BJ (cell line): Measurements from ENCODE around the gene TBCB. TPM values are rescaled to one million over a fixed set of nuclear protein-coding genes. Genes with fewer than 3 reads are reported as not detected.
A peak's percentile ranks its signal among the peaks of the same experiment; 100 is the strongest.

ENCODE experiments used
- CTCF ChIA-PET: fragments of 350-600 bp; formaldehyde crosslinking; extraction: SDS; loops from one replicate; lab custom pipeline; 2021; ENCODE audit warnings: antibody characterized with exemption, inconsistent platforms; lab: Yijun Ruan, JAX
- POLR2A ChIA-PET: fragments of 300-600 bp; sonication (Branson Sonifier 250); formaldehyde crosslinking; extraction: SDS; loops from one replicate; lab custom pipeline; 2021; ENCODE audit warnings: antibody characterized with exemption; lab: Charles Lee
- DNase-seq: peaks from one replicate; pipeline ENCODE4 v3.0.0-alpha.2; 2011; ENCODE audit warnings: low read depth
- H3K27me3 ChIP-seq: 2 replicates; pipeline ENCODE4 v1.6.0; 2011; ENCODE audit warnings: low read length; ENCODE audit not compliant: control insufficient read depth, insufficient read depth
- H3K36me3 ChIP-seq: 2 replicates; pipeline ENCODE4 v1.5.1; 2011; ENCODE audit warnings: low read length; ENCODE audit not compliant: control insufficient read depth, insufficient read depth
- H3K4me3 ChIP-seq: 2 replicates; pipeline ENCODE4 v1.5.1; 2011; ENCODE audit warnings: low read depth, mild to moderate bottlenecking, control low read depth, low read length
- polyA plus RNA-seq: library from polyadenylated mRNA; depleted of rRNA; stranded (reverse); fragments of >200 nt; gene quantifications from 2 replicates; pipeline ENCODE4 v1.2.3, GENCODE V29; 2011
- TF ChIP-seq, protein P1 (sequence below): IDR thresholded peaks from 2 replicates; pipeline ENCODE4 v1.5.1; 2011; ENCODE audit warnings: low read depth, mild to moderate bottlenecking, control low read depth, inconsistent platforms, low read length, moderate library complexity; ENCODE audit not compliant: insufficient read depth

Gene TBCB
- polyA plus RNA-seq, 1 experiment: 251 TPM

DNA sequence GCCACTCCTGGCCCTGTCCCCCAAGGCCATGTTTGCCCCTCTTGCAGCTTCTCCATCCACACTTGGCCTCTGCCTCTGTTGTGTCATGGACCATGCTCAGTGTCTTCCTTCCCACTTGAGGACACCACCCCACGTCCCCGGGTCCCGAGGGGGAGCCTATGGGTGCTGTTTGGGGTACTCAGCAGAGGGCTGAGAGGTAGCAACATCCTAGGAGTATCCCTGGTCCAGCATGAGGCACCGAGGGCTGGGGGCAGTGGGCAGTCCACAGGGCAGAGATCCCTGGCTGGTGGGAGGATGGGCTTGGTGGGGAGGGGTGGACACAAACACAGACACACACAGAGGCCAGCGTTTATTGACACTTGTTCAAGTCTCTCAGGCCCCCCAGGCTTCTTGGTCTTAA, 35.3 kb downstream of the TBCB start:
- no peak overlapping the region for H3K4me3 ChIP-seq
- no peak for DNase-seq
- no peaks in the 10 kb centered on the region for H3K27me3 ChIP-seq
- H3K36me3 ChIP-seq: peaks cover 22% of the 10 kb centered on the region
- CTCF ChIA-PET: interaction anchor here (1.1 to 2.6 kb wide), 3 partner anchors 10 to 23 kb away, joined by 3 to 14 read pairs (median 8); no protein-coding TSS in a partner anchor
- POLR2A ChIA-PET: interaction anchor here (0.7 to 0.9 kb wide), 2 partner anchors 23 to 64 kb away, joined by 3 read pairs; partner anchors contain the start of genes ZNF146 and ZNF565
- TF ChIP-seq, protein P1, sequence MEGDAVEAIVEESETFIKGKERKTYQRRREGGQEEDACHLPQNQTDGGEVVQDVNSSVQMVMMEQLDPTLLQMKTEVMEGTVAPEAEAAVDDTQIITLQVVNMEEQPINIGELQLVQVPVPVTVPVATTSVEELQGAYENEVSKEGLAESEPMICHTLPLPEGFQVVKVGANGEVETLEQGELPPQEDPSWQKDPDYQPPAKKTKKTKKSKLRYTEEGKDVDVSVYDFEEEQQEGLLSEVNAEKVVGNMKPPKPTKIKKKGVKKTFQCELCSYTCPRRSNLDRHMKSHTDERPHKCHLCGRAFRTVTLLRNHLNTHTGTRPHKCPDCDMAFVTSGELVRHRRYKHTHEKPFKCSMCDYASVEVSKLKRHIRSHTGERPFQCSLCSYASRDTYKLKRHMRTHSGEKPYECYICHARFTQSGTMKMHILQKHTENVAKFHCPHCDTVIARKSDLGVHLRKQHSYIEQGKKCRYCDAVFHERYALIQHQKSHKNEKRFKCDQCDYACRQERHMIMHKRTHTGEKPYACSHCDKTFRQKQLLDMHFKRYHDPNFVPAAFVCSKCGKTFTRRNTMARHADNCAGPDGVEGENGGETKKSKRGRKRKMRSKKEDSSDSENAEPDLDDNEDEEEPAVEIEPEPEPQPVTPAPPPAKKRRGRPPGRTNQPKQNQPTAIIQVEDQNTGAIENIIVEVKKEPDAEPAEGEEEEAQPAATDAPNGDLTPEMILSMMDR: no peak

DNA sequence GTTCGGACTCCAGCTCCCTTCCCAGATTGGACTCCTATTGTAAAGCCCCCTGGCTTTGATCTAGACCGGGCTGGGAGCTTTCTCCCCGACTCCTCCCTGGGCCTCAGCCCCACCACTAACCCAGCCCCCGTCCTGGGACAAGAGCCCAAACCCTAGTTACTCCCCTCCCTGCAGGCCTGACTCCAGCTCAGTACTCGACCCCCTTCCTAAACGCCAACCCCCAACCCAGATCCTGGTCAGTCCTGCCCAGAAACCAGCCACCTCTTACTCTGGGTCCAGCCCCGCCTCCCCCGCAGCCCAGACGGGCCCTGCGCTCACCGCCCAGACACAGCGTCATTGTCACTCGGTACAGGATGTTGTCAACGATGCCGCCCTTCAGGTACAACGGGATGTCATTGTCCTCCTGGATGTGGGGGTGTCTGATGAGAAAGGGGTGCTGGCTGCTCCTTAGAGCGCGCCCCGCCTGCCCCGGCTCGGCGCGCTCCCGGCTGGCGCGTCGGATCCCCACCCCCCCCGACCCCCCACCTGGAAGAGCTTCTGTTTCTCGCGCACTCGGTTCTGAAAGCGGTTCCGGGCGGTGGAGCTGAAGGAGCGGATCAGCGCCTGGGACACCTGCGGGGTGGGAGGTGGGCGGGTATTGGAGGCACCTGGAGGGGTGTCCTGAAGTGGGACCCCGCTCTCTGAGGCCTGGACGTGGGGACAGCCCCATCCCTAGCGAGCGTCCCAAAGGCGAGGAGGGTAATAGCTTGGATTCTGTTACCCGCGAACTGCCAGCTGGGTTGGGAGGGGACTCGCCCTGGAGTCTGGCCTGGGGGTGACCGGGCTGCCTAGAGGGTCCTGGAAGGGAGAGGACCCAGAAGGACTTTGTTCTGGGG, 36.1 kb downstream of the TBCB start:
- Histone ChIP-seq H3K36me3 (peaks cover 14% of the 10 kb centered on the region), H3K4me3 (peak overlapping the region; percentile 46), H3K27me3 (no peaks in the 10 kb centered on the region)
- DNase-seq: no peak
- ChIA-PET CTCF (interaction anchor here (0.6 to 2.6 kb wide), 5 partner anchors 11 to 34 kb away, joined by 3 to 14 read pairs (median 3); no protein-coding TSS in a partner anchor), POLR2A (interaction anchor here (0.6 to 0.9 kb wide), 4 partner anchors 24 to 114 kb away, joined by 3 to 7 read pairs (median 3); partner anchors contain the start of genes POLR2I, ZNF146 and ZNF565)
- TF ChIP-seq, protein P1: no peak

DNA sequence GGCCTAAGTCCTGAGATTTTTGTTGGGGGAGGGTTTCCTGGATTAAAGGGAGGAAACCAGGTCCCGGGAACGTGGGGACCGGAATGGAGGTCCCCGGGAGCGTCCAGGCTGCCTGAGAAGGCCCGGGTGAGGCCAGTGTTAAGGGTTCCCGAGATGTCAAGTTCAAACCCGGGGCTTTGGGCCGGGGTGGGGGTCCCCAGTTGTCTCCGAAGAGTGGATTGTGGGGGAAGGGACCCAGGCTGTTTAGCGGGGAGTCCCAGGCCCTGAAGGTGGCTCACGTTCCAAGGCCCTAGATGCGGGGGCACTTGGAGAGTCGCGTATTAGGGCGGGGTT, 36.7 kb downstream of the TBCB start:
- no peak for DNase-seq
- H3K36me3 ChIP-seq: peaks cover 11% of the 10 kb centered on the region
- TF ChIP-seq, protein P1: no peak
- ChIA-PET CTCF (interaction anchor here (2.0 to 2.6 kb wide), 2 partner anchors 17 to 24 kb away, joined by 8 to 14 read pairs; no protein-coding TSS in a partner anchor), POLR2A (interaction anchor here (0.6 kb wide), 1 partner anchor 37 kb away, joined by 3 read pairs; the partner anchor contains the start of gene POLR2I)
- no peaks in the 10 kb centered on the region for H3K27me3 ChIP-seq
- H3K4me3 ChIP-seq: peak overlapping the region; percentile 46

DNA sequence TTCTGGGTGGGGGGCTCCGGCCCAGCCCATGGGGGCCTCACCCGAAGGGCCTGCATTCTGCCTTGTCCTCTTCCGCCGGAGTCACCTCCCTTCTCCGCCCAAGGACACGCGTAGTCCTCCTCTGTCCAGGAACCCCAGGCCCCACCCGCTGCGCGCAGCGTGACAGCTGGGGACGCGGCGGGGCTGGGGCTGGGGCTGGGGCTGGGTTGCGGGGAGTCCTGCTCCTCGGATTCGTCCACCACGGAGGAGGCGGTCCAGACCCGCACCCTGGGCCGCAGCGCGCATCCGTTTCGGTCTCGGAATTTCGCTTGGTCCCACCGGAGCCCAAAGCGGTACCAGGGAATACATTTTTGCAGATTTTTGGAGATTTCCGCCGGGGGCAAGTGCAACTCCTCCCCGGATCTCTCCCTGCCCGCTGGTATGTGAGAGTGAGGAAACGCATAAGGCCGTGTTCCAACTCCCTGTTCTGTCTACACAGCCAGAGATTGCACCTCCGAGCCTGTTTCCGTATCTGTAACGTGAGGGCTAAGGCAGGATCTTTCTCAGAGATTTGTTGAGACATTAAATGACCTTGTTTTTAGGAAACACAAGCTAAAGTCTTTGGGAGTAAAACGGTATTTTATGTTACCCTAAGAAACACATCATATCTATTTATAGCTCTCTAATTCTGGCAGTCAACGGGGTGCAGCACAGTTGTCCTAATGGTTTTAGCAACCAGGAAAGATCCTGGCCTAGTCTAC, 37.3 kb downstream of the TBCB start, which contains the start of gene COX7A1:
Gene COX7A1, minus strand, starts transcription at position 96 of the 740 bp plus-strand sequence. Its CDS starts 40 bp downstream, at position 56.
- DNase-seq: no peak
- Histone ChIP-seq H3K36me3 (peaks cover 11% of the 10 kb centered on the region), H3K4me3 (peak within 1 kb of the TSS; percentile 46), H3K27me3 (no peaks in the 10 kb centered on the region)
- TF ChIP-seq, protein P1: no peak
- ChIA-PET POLR2A (interaction anchor here (0.5 to 0.6 kb wide), 2 partner anchors 38 to 99 kb away, joined by 3 to 6 read pairs; partner anchors contain the start of gene POLR2I), CTCF (interaction anchor here (1.1 to 2.6 kb wide), 4 partner anchors 17 to 92 kb away, joined by 3 to 16 read pairs (median 10); no protein-coding TSS in a partner anchor)
